Stomach (tissue), 4 donors: ENCODE data around the gene MFAP5.

Experiments used
- CTCF ChIP-seq, 7 experiments: fragments of 450-650 bp in 4 of 7; fragments of 200-600 bp in 3 of 7; sonication (generic) in 3 of 7; IDR thresholded peaks; one replicate each; pipeline ENCODE4 v1.5.1; 2016 to 2019; ENCODE audit warnings: antibody characterized with exemption in 7 of 7, control low read depth in 2 of 7, mild to moderate bottlenecking in 1 of 7
- POLR2A ChIP-seq, 4 donors: fragments of 450-650 bp; IDR thresholded peaks; one replicate each; pipeline ENCODE4 v1.6.1; 2016; ENCODE audit warnings: antibody characterized with exemption in 4 of 4, control low read depth in 2 of 4, mild to moderate bottlenecking in 1 of 4, moderate library complexity in 1 of 4

GRCh38 chr12:8678661-8679111, 16.1 kb upstream of the MFAP5 start:
- TF ChIP-seq CTCF (IDR thresholded peaks at IDR 0.05) (no peak), POLR2A (IDR thresholded peaks at IDR 0.05) (no peak)
